Measurements from ENCODE around the gene PTPN20. TPM values are rescaled to one million over a fixed set of nuclear protein-coding genes. Genes with fewer than 3 reads are reported as not detected.
A peak's percentile ranks its signal among the peaks of the same experiment; 100 is the strongest.

The PTPN20 gene
- total and polyA plus RNA-seq, 5 donors from 2014 or later: 0.17 to 0.69 (median 0.44) TPM; not detected in 2

- Histone ChIP-seq H3K27ac (ENCODE audit: insufficient read depth, low read length, poor library complexity, severe bottlenecking) (no peak overlapping the region), H3K27me3 (ENCODE audit: control insufficient read depth, insufficient read depth, low read length) (no peaks in the 10 kb centered on the region), H3K9me3 (ENCODE audit: control insufficient read depth in 2 of 2, low read length in 2 of 2) (no peaks in the 10 kb centered on the region), H3K4me1 (ENCODE audit: control insufficient read depth, insufficient read depth, low read length, poor library complexity, severe bottlenecking) (peaks cover 9% of the 10 kb centered on the region), H3K36me3 (ENCODE audit: control insufficient read depth, insufficient read depth, low read length) (no peaks in the 10 kb centered on the region), H3K4me3 (ENCODE audit: low read depth, low read length) (no peak overlapping the region)
- H3K4me1 Mint-ChIP-seq: peaks cover 0 to 14% (median 6%) of the 10 kb centered on the region in 4 donors
- peak overlapping the region in 1 of 3 donors; percentile 28 for H3K27ac Mint-ChIP-seq
- no peaks in the 10 kb centered on the region for H3K27me3 Mint-ChIP-seq
- DNase-seq (no peak), ATAC-seq (ENCODE audit: low read depth in 2 of 2) (no peak)
- no peaks in the 10 kb centered on the region for H3K36me3 Mint-ChIP-seq
- no peaks in the 10 kb centered on the region for H3K9me3 Mint-ChIP-seq
- H3K4me3 Mint-ChIP-seq: peak overlapping the region in 1 of 4 donors; percentile 32
These were observed 135.3 kb downstream of the PTPN20 start for GRCh38 chr10:47046321-47047126.

GRCh38 chr10:47047127-47047504 lies 135.9 kb downstream of the PTPN20 start:
- ATAC-seq (ENCODE audit: low read depth in 2 of 2): no peak
- H3K4me3 Mint-ChIP-seq: no peak overlapping the region
- peaks cover 0 to 14% (median 6%) of the 10 kb centered on the region in 4 donors for H3K4me1 Mint-ChIP-seq
- no peak for DNase-seq
- Histone ChIP-seq H3K9me3 (ENCODE audit: control insufficient read depth in 2 of 2, low read length in 2 of 2) (no peaks in the 10 kb centered on the region), H3K4me3 (ENCODE audit: low read depth, low read length) (no peak overlapping the region), H3K27me3 (ENCODE audit: control insufficient read depth, insufficient read depth, low read length) (no peaks in the 10 kb centered on the region), H3K4me1 (ENCODE audit: control insufficient read depth, insufficient read depth, low read length, poor library complexity, severe bottlenecking) (peaks cover 9% of the 10 kb centered on the region), H3K36me3 (ENCODE audit: control insufficient read depth, insufficient read depth, low read length) (no peaks in the 10 kb centered on the region), H3K27ac (ENCODE audit: insufficient read depth, low read length, poor library complexity, severe bottlenecking) (no peak overlapping the region)
- peak overlapping the region in 2 of 3 donors; percentile 28 to 79 for H3K27ac Mint-ChIP-seq
- H3K36me3 Mint-ChIP-seq: no peaks in the 10 kb centered on the region
- no peaks in the 10 kb centered on the region for H3K27me3 Mint-ChIP-seq
- H3K9me3 Mint-ChIP-seq: no peaks in the 10 kb centered on the region

- no peaks in the 10 kb centered on the region for H3K9me3 ChIP-seq (ENCODE audit: control insufficient read depth in 2 of 2, low read length in 2 of 2)
- H3K4me1 Mint-ChIP-seq: peaks cover 0 to 14% (median 6%) of the 10 kb centered on the region in 4 donors
- no peak overlapping the region for H3K4me3 Mint-ChIP-seq
- no peaks in the 10 kb centered on the region for H3K27me3 Mint-ChIP-seq
- DNase-seq (peak; percentile 24 to 60 (median 35)), ATAC-seq (ENCODE audit: low read depth in 2 of 2) (no peak)
- H3K4me3 ChIP-seq (ENCODE audit: low read depth, low read length): no peak overlapping the region
- H3K27ac Mint-ChIP-seq: peak overlapping the region; percentile 38 to 78 (median 65)
- no peaks in the 10 kb centered on the region for H3K27me3 ChIP-seq (ENCODE audit: control insufficient read depth, insufficient read depth, low read length)
- H3K4me1 ChIP-seq (ENCODE audit: control insufficient read depth, insufficient read depth, low read length, poor library complexity, severe bottlenecking): peaks cover 9% of the 10 kb centered on the region
- no peaks in the 10 kb centered on the region for H3K9me3 Mint-ChIP-seq
- no peaks in the 10 kb centered on the region for H3K36me3 Mint-ChIP-seq
- no peak overlapping the region for H3K27ac ChIP-seq (ENCODE audit: insufficient read depth, low read length, poor library complexity, severe bottlenecking)
- H3K36me3 ChIP-seq (ENCODE audit: control insufficient read depth, insufficient read depth, low read length): no peaks in the 10 kb centered on the region
These were observed 136.6 kb downstream of the PTPN20 start for GRCh38 chr10:47047577-47048525.

- H3K9me3 Mint-ChIP-seq: no peaks in the 10 kb centered on the region
- no peak overlapping the region for H3K4me3 Mint-ChIP-seq
- peak overlapping the region in 2 of 3 donors; percentile 14 to 38 for H3K27ac Mint-ChIP-seq
- no peak overlapping the region for H3K27ac ChIP-seq (ENCODE audit: insufficient read depth, low read length, poor library complexity, severe bottlenecking)
- H3K4me1 ChIP-seq (ENCODE audit: control insufficient read depth, insufficient read depth, low read length, poor library complexity, severe bottlenecking): peaks cover 9% of the 10 kb centered on the region
- H3K36me3 ChIP-seq (ENCODE audit: control insufficient read depth, insufficient read depth, low read length): no peaks in the 10 kb centered on the region
- no peaks in the 10 kb centered on the region for H3K27me3 Mint-ChIP-seq
- H3K27me3 ChIP-seq (ENCODE audit: control insufficient read depth, insufficient read depth, low read length): no peaks in the 10 kb centered on the region
- peaks cover 0 to 14% (median 6%) of the 10 kb centered on the region in 4 donors for H3K4me1 Mint-ChIP-seq
- ATAC-seq (ENCODE audit: low read depth in 2 of 2) (no peak), DNase-seq (no peak)
- no peak overlapping the region for H3K4me3 ChIP-seq (ENCODE audit: low read depth, low read length)
- no peaks in the 10 kb centered on the region for H3K36me3 Mint-ChIP-seq
- H3K9me3 ChIP-seq (ENCODE audit: control insufficient read depth in 2 of 2, low read length in 2 of 2): no peaks in the 10 kb centered on the region
These were observed 137.3 kb downstream of the PTPN20 start for GRCh38 chr10:47048526-47048905.

- no peaks in the 10 kb centered on the region for H3K27me3 ChIP-seq (ENCODE audit: control insufficient read depth, insufficient read depth, low read length)
- H3K36me3 Mint-ChIP-seq: no peaks in the 10 kb centered on the region
- DNase-seq: no peak
- no peaks in the 10 kb centered on the region for H3K27me3 Mint-ChIP-seq
- no peaks in the 10 kb centered on the region for H3K36me3 ChIP-seq (ENCODE audit: control insufficient read depth, insufficient read depth, low read length)
- H3K4me1 Mint-ChIP-seq: peaks cover 0 to 14% (median 6%) of the 10 kb centered on the region in 4 donors
- no peak overlapping the region for H3K27ac Mint-ChIP-seq
- no peaks in the 10 kb centered on the region for H3K9me3 Mint-ChIP-seq
- H3K4me3 Mint-ChIP-seq: no peak overlapping the region
- ATAC-seq (ENCODE audit: low read depth in 2 of 2): no peak
- H3K4me3 ChIP-seq (ENCODE audit: low read depth, low read length): no peak overlapping the region
- H3K9me3 ChIP-seq (ENCODE audit: control insufficient read depth in 2 of 2, low read length in 2 of 2): no peaks in the 10 kb centered on the region
- peaks cover 9% of the 10 kb centered on the region for H3K4me1 ChIP-seq (ENCODE audit: control insufficient read depth, insufficient read depth, low read length, poor library complexity, severe bottlenecking)
- no peak overlapping the region for H3K27ac ChIP-seq (ENCODE audit: insufficient read depth, low read length, poor library complexity, severe bottlenecking)
These were observed 138.0 kb downstream of the PTPN20 start for GRCh38 chr10:47049056-47049851.

GRCh38 chr10:47049906-47050305 lies 138.7 kb downstream of the PTPN20 start:
- no peaks in the 10 kb centered on the region for H3K27me3 ChIP-seq (ENCODE audit: control insufficient read depth, insufficient read depth, low read length)
- no peak overlapping the region for H3K27ac ChIP-seq (ENCODE audit: insufficient read depth, low read length, poor library complexity, severe bottlenecking)
- Mint-ChIP-seq H3K4me1 (peaks cover 0 to 14% (median 6%) of the 10 kb centered on the region in 4 donors), H3K36me3 (no peaks in the 10 kb centered on the region), H3K4me3 (no peak overlapping the region), H3K27ac (no peak overlapping the region), H3K27me3 (no peaks in the 10 kb centered on the region), H3K9me3 (no peaks in the 10 kb centered on the region)
- no peaks in the 10 kb centered on the region for H3K9me3 ChIP-seq (ENCODE audit: control insufficient read depth in 2 of 2, low read length in 2 of 2)
- no peak for ATAC-seq (ENCODE audit: low read depth in 2 of 2)
- DNase-seq: no peak
- H3K4me3 ChIP-seq (ENCODE audit: low read depth, low read length): no peak overlapping the region
- peaks cover 9% of the 10 kb centered on the region for H3K4me1 ChIP-seq (ENCODE audit: control insufficient read depth, insufficient read depth, low read length, poor library complexity, severe bottlenecking)
- H3K36me3 ChIP-seq (ENCODE audit: control insufficient read depth, insufficient read depth, low read length): no peaks in the 10 kb centered on the region

Data from CD4-positive, CD25-positive, alpha-beta regulatory T cell (primary cell).